ENCODE results near the gene MUC5AC.

The MUC5AC gene

GRCh38 chr11:1138097-1138496 lies 19.7 kb upstream of the MUC5AC start:
- TF ChIP-seq CTCF (IDR thresholded peaks at IDR 0.05; ENCODE audit: low read depth, low read length) = no peak
- peak in 1 of 2 donors; percentile 55 for DNase-seq (ENCODE audit: low read depth in 2 of 2)
- H3K4me3 ChIP-seq (replicated peaks in 1 of 2; ENCODE audit: low read depth in 2 of 2, low read length in 2 of 2) = no peak overlapping the region

- H3K4me3 ChIP-seq (replicated peaks in 1 of 2; ENCODE audit: low read depth in 2 of 2, low read length in 2 of 2) = no peak overlapping the region
- DNase-seq (ENCODE audit: low read depth in 2 of 2) = peak; percentile 7 to 15
- no peak for TF ChIP-seq CTCF (IDR thresholded peaks at IDR 0.05; ENCODE audit: low read depth, low read length)
Measured at GRCh38 chr11:1139441-1140083, 18.2 kb upstream of the MUC5AC start.

DNA sequence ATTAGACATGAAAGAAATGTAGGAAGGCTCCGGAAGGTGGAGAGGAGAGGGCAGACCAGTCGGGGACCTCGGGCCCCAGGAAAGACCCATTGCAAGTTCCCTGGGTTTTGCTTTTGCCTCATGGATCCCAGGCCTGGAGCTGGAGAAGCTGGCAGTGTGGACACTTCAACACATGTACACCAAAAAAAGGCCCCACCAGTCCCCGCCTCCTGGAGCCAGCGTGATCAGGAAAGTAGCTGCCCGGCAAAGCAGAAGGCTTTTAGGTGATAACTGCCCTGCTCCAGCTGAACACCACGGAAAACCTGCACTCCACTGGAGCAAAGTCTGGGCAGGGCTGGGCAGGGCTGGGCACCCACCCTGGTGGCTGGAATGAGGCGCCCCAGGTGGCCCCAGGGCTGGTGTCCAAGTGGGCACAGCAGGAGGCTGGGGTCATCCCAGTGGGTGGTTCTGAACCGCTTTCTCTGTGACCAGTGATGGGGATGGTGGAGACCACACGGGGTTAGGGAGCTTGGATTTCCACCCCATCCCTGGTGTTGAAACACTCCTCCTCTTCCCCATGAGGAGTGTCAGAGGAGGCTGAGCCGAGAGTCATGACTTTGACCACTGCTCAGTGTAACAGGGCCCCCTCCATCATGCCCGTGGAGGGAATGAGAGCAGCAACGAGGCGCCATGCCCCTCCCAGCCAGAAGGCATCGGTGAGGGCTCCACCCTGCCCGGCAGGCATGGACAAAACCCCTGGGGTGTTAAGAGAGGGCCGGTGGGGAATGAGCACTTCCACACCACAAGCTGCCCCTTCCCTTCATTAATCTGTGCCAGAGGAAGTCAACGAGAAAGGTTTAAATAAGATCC lies 16.9 kb upstream of the MUC5AC start:
- no peak for DNase-seq (ENCODE audit: low read depth in 2 of 2)
- TF ChIP-seq CTCF (IDR thresholded peaks at IDR 0.05; ENCODE audit: low read depth, low read length) = no peak
- no peak overlapping the region for H3K4me3 ChIP-seq (replicated peaks in 1 of 2; ENCODE audit: low read depth in 2 of 2, low read length in 2 of 2)

DNA sequence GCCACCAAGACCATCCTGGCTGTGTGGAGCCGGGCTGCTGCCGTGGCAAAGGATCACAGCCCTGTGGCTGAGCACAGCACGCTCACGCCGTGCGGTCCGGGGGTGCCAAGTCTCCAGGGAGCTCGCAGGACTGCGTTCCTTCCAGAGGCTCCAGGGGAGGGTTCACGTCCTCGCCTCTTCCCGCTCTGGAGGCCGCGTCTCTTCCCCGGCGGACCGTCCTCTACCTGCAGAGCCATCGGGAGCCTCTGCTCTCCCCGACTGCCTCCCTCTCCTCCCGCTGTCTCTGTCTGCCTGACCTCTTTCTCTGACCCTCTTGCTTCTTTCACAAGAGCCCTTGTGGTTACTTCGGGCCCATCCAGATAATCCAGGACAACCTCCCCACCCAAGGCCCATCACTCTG lies 11.4 kb upstream of the MUC5AC start:
- DNase-seq (ENCODE audit: low read depth in 2 of 2) = no peak
- TF ChIP-seq CTCF (IDR thresholded peaks at IDR 0.05; ENCODE audit: low read depth, low read length) = no peak
- H3K4me3 ChIP-seq (replicated peaks in 1 of 2; ENCODE audit: low read depth in 2 of 2, low read length in 2 of 2) = no peak overlapping the region

DNA sequence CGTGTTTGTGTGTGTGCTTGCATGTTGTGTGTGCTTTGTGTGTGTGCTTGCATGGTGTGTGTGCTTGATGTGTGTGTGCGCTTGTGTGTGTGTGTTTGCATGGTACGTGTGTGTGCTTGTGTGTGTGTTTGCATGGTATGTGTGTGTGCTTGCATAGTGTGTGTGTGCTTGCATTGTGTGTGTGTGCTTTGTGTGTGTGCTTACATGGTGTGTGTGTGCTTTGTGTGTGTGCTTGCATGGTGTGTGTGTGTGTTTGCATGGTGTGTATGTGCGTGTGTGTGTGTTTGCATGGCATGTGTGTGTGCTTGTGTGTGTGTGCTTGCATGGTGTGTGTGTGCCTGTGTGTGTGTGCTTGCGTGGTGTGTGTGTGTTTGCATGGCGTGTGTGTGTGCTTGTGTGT lies 10.0 kb upstream of the MUC5AC start:
- no peak overlapping the region for H3K4me3 ChIP-seq (replicated peaks in 1 of 2; ENCODE audit: low read depth in 2 of 2, low read length in 2 of 2)
- TF ChIP-seq CTCF (IDR thresholded peaks at IDR 0.05; ENCODE audit: low read depth, low read length) = no peak
- DNase-seq (ENCODE audit: low read depth in 2 of 2) = no peak

DNA sequence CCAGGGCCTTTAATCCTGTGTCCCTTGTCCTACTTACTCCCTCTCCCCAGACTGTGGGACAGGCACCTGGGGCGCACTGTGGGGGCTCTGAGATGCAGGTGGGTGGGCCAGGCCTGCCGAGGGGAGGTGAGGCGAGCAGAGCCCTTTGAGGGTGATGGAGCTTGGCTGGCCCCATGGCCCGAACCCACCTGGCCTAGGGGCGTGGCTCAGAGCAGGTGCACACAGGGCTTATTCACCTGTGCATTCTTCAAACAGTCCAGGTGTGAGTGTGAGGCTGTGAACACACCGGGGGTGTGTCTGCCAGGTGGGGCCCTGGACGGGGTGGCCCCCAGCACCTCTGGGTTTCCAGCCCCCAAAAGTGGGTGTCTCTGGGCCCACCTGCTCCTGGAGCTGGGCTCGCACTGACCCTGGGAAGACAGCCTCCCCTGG lies 9.0 kb upstream of the MUC5AC start:
- H3K4me3 ChIP-seq (replicated peaks in 1 of 2; ENCODE audit: low read depth in 2 of 2, low read length in 2 of 2) = no peak overlapping the region
- DNase-seq (ENCODE audit: low read depth in 2 of 2) = no peak
- no peak for TF ChIP-seq CTCF (IDR thresholded peaks at IDR 0.05; ENCODE audit: low read depth, low read length)

Data from cardiac fibroblast (primary cell).